Fibroblast of the conjunctiva (primary cell): ENCODE measurements around the gene TAF6.

Source experiments
- DNase-seq: peaks from one replicate; pipeline ENCODE4 v3.0.0-alpha.2; 2010; ENCODE audit warnings: low read depth

The TAF6 gene

DNA sequence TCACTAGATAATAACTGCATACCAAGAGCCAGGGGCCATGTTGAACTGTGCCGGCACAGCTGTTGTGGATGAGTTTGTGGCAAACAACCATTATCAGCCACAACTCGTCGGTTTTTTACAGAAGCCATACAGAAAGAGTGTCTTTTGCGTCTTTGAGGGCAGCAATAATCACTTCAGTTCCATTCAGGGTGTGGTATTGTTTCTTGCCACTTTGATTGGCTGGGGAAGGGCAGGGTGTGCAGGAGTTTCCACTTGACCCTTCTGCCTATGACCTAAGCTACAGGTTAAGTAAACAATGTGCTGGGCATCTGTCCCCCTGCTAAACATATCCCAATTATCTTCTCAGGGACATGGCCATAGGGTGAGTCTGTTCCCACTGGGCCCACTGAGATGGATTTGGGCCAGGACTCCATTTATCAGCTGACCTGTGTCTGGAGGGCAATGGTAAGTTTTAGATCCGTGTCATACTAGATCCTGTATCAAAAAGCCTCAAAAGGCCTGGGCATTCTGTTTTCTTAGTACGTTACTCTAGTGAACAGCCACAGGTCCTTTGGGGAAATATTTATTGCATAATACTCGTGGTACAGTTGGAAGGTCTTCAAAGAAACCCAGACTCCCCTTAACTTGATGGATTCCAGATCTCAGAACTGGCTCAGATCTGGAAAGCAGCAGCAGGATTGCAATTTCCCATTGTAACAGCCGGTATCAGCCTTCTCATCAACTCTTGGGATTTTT is 53.5 kb downstream of the TAF6 start:
- peak; percentile 79 for DNase-seq

DNA sequence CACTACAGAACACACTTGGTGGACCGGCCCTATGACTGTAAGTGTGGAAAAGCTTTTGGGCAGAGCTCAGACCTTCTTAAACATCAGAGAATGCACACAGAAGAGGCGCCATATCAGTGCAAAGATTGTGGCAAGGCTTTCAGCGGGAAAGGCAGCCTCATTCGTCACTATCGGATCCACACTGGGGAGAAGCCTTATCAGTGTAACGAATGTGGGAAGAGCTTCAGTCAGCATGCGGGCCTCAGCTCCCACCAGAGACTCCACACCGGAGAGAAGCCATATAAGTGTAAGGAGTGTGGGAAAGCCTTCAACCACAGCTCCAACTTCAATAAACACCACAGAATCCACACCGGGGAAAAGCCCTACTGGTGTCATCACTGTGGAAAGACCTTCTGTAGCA is 55.0 kb downstream of the TAF6 start:
- no peak for DNase-seq

DNA sequence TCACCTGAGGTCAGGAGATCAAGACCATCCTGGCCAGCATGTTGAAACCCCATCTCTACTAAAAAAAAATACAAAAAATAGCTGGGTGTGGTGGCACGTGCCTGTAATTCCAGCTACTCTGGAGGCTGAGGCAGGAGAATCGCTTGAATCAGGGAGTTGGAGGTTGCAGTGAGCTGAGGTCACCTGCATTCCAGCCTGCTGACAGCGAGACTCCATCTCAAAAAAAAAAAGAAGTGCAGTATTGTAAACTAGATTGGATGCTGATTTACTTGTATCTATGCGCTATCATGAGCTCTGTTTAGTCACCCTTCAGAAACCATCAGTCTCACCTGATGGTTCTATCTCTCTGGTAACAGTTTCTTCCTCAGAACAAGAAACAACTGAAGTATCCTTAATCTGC is 55.8 kb downstream of the TAF6 start:
- DNase-seq, result no peak

DNA sequence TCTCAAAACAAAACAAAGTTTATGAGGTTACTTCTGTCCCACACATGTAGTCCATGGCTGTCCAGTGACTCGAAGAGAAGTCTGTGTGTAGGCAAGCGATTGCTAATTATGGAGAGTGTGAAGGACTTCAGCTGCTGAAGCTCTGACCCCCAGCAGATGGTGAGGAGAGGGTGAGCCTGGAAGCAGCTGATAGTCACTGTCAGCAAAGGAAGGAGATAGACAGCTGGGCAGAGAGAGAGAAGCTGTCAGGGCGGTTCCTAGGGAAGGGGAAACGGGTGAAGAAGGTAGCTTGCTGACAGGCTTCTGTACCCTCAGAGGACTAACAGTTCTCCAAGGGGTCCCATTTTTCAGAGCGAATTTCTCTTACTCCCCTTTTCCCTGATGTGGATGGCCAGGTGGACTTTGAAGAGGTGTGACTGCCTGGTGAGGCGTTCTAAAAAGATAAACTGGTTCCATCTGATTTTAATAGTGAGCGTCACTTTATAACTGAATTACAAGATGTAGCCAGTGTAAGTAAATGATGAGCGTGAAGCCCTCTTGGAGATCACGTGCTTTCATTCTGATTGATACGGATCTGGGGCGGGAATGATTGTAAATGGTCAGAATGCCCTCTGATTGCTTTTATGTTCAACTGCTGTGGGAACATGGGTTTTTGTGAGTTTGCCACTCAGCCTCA is 57.5 kb downstream of the TAF6 start:
- no peak for DNase-seq

DNA sequence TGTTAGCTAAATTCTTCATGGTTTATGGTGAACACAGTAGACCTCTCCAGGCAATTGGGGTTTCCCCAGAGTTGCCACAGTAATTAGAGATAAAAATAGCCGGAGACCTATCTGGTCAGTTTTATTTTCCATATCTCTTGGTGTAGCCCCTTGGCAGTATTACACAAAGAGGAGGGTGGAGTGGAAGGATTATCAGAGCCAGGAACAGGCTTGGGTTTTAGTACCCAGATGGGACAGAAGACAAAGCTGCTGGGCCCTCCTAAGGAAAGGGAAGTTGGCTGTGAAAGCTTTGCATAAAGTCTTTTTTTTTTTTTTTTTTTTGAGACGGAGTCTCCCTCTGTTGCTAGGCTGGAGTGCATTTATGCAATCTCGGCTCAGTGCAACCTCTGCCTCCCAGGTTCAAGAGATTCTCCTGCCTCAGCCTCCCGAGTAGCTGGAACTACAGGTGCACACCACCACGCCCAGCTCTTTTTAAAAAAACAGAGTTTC is 59.9 kb downstream of the TAF6 start:
- DNase-seq, result no peak
